K562 (cell line): ENCODE measurements around the gene PPM1L. TPM values are rescaled to one million over a fixed set of nuclear protein-coding genes. Genes with fewer than 3 reads are reported as not detected.

Source experiments
- ATAC-seq: fragments of 200-7000 bp; cut with Tn5 transposase; 3 replicates; pipeline ENCODE4 v1.9.1; 2020; ENCODE audit warnings: moderate library complexity
- BruUV-seq: library from RNA; stranded (reverse); fragments of 400-500 nt; replicated peaks from 2 replicates; lab custom pipeline; 2021; lab: Mats Ljungman, UMichigan
- CTCF ChIA-PET: fragments of 300-600 bp; formaldehyde crosslinking; extraction: SDS; loops from one replicate; lab custom pipeline; 2021; ENCODE audit warnings: low intra/inter-chr PET ratio; lab: Yijun Ruan, JAX
- POLR2A ChIA-PET: fragments of 300-600, 350-650 bp; sonication (Branson Sonifier 250); formaldehyde crosslinking; extraction: SDS; loops from one replicate; lab custom pipeline; 2021; ENCODE audit warnings: antibody characterized with exemption, inconsistent platforms; lab: Yijun Ruan, JAX
- DNase-seq, 4 experiments: peaks; one replicate each; pipeline versions ENCODE4 v3.0.0 to v3.0.0-alpha.2; 2011 to 2018; ENCODE audit warnings: low spot score in 3 of 4, mixed read lengths in 3 of 4; ENCODE audit errors: extremely low read depth in 1 of 4
- FAIRE-seq: peaks from 2 replicates; lab custom pipeline; 2011; peaks lifted over from hg19 to GRCh38; lab: Jason Lieb, UNC
- H2AFZ ChIP-seq: 2 replicates; pipeline ENCODE4 v1.6.0; 2011; ENCODE audit warnings: low read depth, low read length, control low read depth, inconsistent platforms
- H3K27ac ChIP-seq: fragments of 200-600 bp; 3 replicates; pipeline ENCODE4 v1.8.0; 2011; ENCODE audit warnings: low read depth, mild to moderate bottlenecking, control low read depth, inconsistent platforms, low read length, moderate library complexity, mixed read lengths; ENCODE audit errors: extremely low read depth
- H3K27me3 ChIP-seq, 2 experiments: fragments of 300-600 bp in 1 of 2; 2 replicates in 1 of 2; 3 replicates in 1 of 2; pipeline versions ENCODE4 v1.6.0 to v1.8.0; 2011; ENCODE audit warnings: inconsistent platforms in 2 of 2, low read length in 2 of 2, mild to moderate bottlenecking in 1 of 2, mixed read lengths in 1 of 2, moderate library complexity in 1 of 2; ENCODE audit not compliant: control insufficient read depth in 2 of 2, insufficient read depth in 2 of 2
- H3K36me3 ChIP-seq: fragments of 300-600 bp; 3 replicates; pipeline ENCODE4 v1.8.0; 2011; ENCODE audit warnings: mild to moderate bottlenecking, low read length, inconsistent platforms; ENCODE audit not compliant: control insufficient read depth, insufficient read depth
- H3K4me1 ChIP-seq, 2 experiments: fragments of 200-600 bp in 1 of 2; replicated peaks in 1 of 2; 2 replicates in 1 of 2; 3 replicates in 1 of 2; pipeline versions ENCODE4 v1.5.1 to v1.8.0; 2011; ENCODE audit warnings: inconsistent platforms in 2 of 2, low read length in 2 of 2, mild to moderate bottlenecking in 1 of 2, mixed read lengths in 1 of 2, moderate library complexity in 1 of 2; ENCODE audit not compliant: control insufficient read depth in 2 of 2, insufficient read depth in 2 of 2
- H3K4me2 ChIP-seq: 2 replicates; pipeline ENCODE4 v1.6.1; 2011; ENCODE audit warnings: low read length, control low read depth, inconsistent platforms, mixed read lengths; ENCODE audit not compliant: insufficient read depth
- H3K4me3 ChIP-seq: fragments of 200-600 bp; sonication (generic), shearing (Covaris generic); 2 replicates; pipeline ENCODE4 v1.5.1; 2016; ENCODE audit warnings: control low read depth, inconsistent platforms
- H3K79me2 ChIP-seq: fragments of 200-600 bp; 3 replicates; pipeline ENCODE4 v1.8.0; 2011; ENCODE audit warnings: low read length, inconsistent platforms; ENCODE audit not compliant: control insufficient read depth, insufficient read depth
- H3K9ac ChIP-seq, 2 experiments: 2 replicates each; pipeline versions ENCODE4 v1.6.0 to v1.6.1; 2011; ENCODE audit warnings: low read depth in 2 of 2, low read length in 2 of 2, control low read depth in 1 of 2, inconsistent platforms in 1 of 2, mild to moderate bottlenecking in 1 of 2, mixed read lengths in 1 of 2; ENCODE audit not compliant: insufficient read depth in 1 of 2
- H3K9me1 ChIP-seq: one replicate; pipeline ENCODE4 v1.6.0; 2011; ENCODE audit warnings: inconsistent platforms, mild to moderate bottlenecking, low read length, moderate library complexity; ENCODE audit not compliant: control insufficient read depth, insufficient read depth
- H3K9me3 ChIP-seq: replicated peaks from 2 replicates; pipeline ENCODE4 v1.5.1; 2011; ENCODE audit warnings: low read depth, low read length, inconsistent platforms; ENCODE audit not compliant: control insufficient read depth, insufficient read depth
- H4K20me1 ChIP-seq: replicated peaks from 2 replicates; pipeline ENCODE4 v1.6.1; 2011; ENCODE audit warnings: low read length, inconsistent platforms, mixed read lengths; ENCODE audit not compliant: control insufficient read depth, insufficient read depth
- ARID2 ChIP-seq: fragments of 450-650 bp; IDR thresholded peaks from 2 replicates; pipeline ENCODE4 v1.6.1; 2017; ENCODE audit warnings: antibody characterized with exemption, mild to moderate bottlenecking
- ARID4B ChIP-seq: sonication (generic); formaldehyde crosslinking; IDR thresholded peaks from 2 replicates; pipeline ENCODE4 v1.8.0; 2022; ENCODE audit warnings: mild to moderate bottlenecking, missing genetic modification reagents
- BRCA1 ChIP-seq, 2 experiments: fragments of 450-650 bp in 1 of 2; sonication (generic) in 1 of 2; formaldehyde crosslinking in 1 of 2; IDR thresholded peaks; 2 replicates each; pipeline versions ENCODE4 v1.5.0 to v1.6.1; 2017 to 2020; ENCODE audit warnings: mild to moderate bottlenecking in 1 of 2, missing genetic modification reagents in 1 of 2
- CBFB ChIP-seq: sonication (generic); formaldehyde crosslinking; IDR thresholded peaks from 2 replicates; pipeline ENCODE4 v1.4.0; 2020; ENCODE audit warnings: mild to moderate bottlenecking, missing genetic modification reagents
- FUS ChIP-seq: fragments of 200-400 bp; formaldehyde crosslinking; optimal IDR thresholded peaks from 2 replicates; pipeline ENCODE3; 2017; ENCODE audit warnings: low read depth, low read length
- GTF2B ChIP-seq: IDR thresholded peaks from 2 replicates; pipeline ENCODE4 v1.6.1; 2011; ENCODE audit not compliant: insufficient read length; ENCODE audit errors: extremely low read depth
- HNRNPH1 ChIP-seq: fragments of 200-400 bp; formaldehyde crosslinking; optimal IDR thresholded peaks from 2 replicates; pipeline ENCODE3; 2017; ENCODE audit warnings: low read depth, mild to moderate bottlenecking, low read length, moderate library complexity
- MED1 ChIP-seq: sonication (generic); formaldehyde crosslinking; IDR thresholded peaks from 2 replicates; pipeline ENCODE4 v1.8.1; 2023; ENCODE audit warnings: missing genetic modification reagents, borderline replicate concordance
- PHTF2 ChIP-seq: fragments of 250-450 bp; sonication (Bioruptor Pico); IDR thresholded peaks from 2 replicates; pipeline ENCODE4 v1.5.0; 2021; ENCODE audit warnings: mild to moderate bottlenecking
- PRPF4 ChIP-seq: fragments of 200-400 bp; formaldehyde crosslinking; IDR thresholded peaks from one replicate; pipeline ENCODE4 v1.6.1; 2017; ENCODE audit warnings: low read length, low read depth, mild to moderate bottlenecking; ENCODE audit not compliant: insufficient read depth, poor library complexity, severe bottlenecking
- SNAPC5 ChIP-seq: fragments of 250-450 bp; sonication (Bioruptor Pico); IDR thresholded peaks from 2 replicates; pipeline ENCODE4 v1.8.0; 2021; ENCODE audit warnings: moderate library complexity, mild to moderate bottlenecking, inconsistent platforms
- TBL1XR1 ChIP-seq, 2 experiments: IDR thresholded peaks; 2 replicates each; pipeline ENCODE4 v1.6.1; 2012; ENCODE audit warnings: improper control_type of control experiment in 2 of 2, low read length in 2 of 2, mild to moderate bottlenecking in 1 of 2
- TSC22D4 ChIP-seq: fragments of 450-650 bp; IDR thresholded peaks from 2 replicates; pipeline ENCODE4 v1.6.1; 2016; ENCODE audit warnings: missing genetic modification characterization, missing biosample characterization, control low read depth
- WGBS: fragments of 100-300 bp; shearing (Covaris generic); methylation state at CpG from one replicate; pipeline ENCODE4 v1.1.6; 2016; ENCODE audit warnings: low coverage, mixed read lengths; ENCODE audit not compliant: insufficient coverage; ENCODE audit errors: missing lambda C conversion rate; 5-methylcytosine and 5-hydroxymethylcytosine counted together
- in situ Hi-C: fragments of 300-500 bp; cut with MboI; formaldehyde crosslinking; loops from 4 replicates; pipeline ENCODE4 v1.15.0; 2018; ENCODE audit warnings: inconsistent platforms, mixed read lengths
- intact Hi-C: fragments of 100-400 bp; cut with micrococcal nuclease; formaldehyde crosslinking; loops from 2 replicates; pipeline ENCODE4 v1.14.2; 2022
- polyA plus RNA-seq, 8 experiments: library from polyadenylated mRNA; depleted of rRNA in 4 of 8; stranded (reverse) in 5 of 8; unstranded in 3 of 8; fragments of >200 nt; fragmentation: Nextera tagmentation in 2 of 8; fragmentation: Illumina TruSeq in 1 of 8; extraction: Ambion mirVana in 2 of 8; extraction: Trizol in 1 of 8; gene quantifications; 2 replicates each; pipeline versions ENCODE4 v1.2.1 to v1.2.3, GENCODE V29; 2011 to 2014; ENCODE audit warnings: inconsistent platforms in 1 of 8, missing spikeins in 1 of 8
- total RNA-seq, 7 experiments: library from RNA; depleted of rRNA in 6 of 7; stranded (reverse); fragments of >200 nt in 6 of 7; fragmentation: Illumina TruSeq in 2 of 7; extraction: Trizol in 2 of 7; gene quantifications; 2 replicates each; pipeline versions ENCODE4 v1.2.1 to v1.2.3, GENCODE V29; 2011 to 2021; ENCODE audit warnings: low replicate concordance in 1 of 7

Gene PPM1L
- total and polyA plus RNA-seq, 9 of the 15 experiments (the other 6 are each of a cell fraction or from before 2014, with no cell fraction given) = 0.01 to 0.41 (median 0.14) TPM

- no peaks in the 10 kb centered on the region for H3K36me3 ChIP-seq
- ChIA-PET CTCF (no interaction called here), POLR2A (interaction anchor here (1.7 kb wide), 1 partner anchor 13 kb away, joined by 3 read pairs; no protein-coding TSS in a partner anchor)
- H3K27ac ChIP-seq = no peak overlapping the region
- H3K4me3 ChIP-seq = no peak overlapping the region
- no peaks in the 10 kb centered on the region for H3K4me1 ChIP-seq
- H3K9ac ChIP-seq = no peak overlapping the region
- FAIRE-seq = no peak
- H4K20me1 ChIP-seq = no peaks in the 10 kb centered on the region
- no peak overlapping the region for H2AFZ ChIP-seq
- no peak for TF ChIP-seq PHTF2
- no peak for TF ChIP-seq ARID2
- no peak for TF ChIP-seq SNAPC5 (CRISPR knock-in tag)
- TF ChIP-seq BRCA1 (IDR thresholded peaks at IDR 0.05) = no peak
- TF ChIP-seq BRCA1 (CRISPR knock-in tag; IDR thresholded peaks at IDR 0.05) = no peak
- no peak for TF ChIP-seq HNRNPH1
- no peak for TF ChIP-seq MED1 (CRISPR knock-in tag)
- TF ChIP-seq PRPF4 = no peak
- TF ChIP-seq GTF2B = no peak
- TF ChIP-seq ARID4B (CRISPR knock-in tag) = no peak
- no peak for TF ChIP-seq CBFB (CRISPR knock-in tag)
- no peak for TF ChIP-seq TSC22D4 (tag)
- TF ChIP-seq FUS = no peak
- TF ChIP-seq TBL1XR1 (IDR thresholded peaks at IDR 0.05; ENCODE audit: low read length in 2 of 2) = no peak
- H3K27me3 ChIP-seq = no peaks in the 10 kb centered on the region
- BruUV-seq = no TSS peak
- WGBS = 6% methylated on average over 6 of the region's 6 CpGs
- no peaks in the 10 kb centered on the region for H3K9me3 ChIP-seq
- DNase-seq = no peak
- no peaks in the 10 kb centered on the region for H3K79me2 ChIP-seq
- no peaks in the 10 kb centered on the region for H3K9me1 ChIP-seq
- intact Hi-C loops (no loop called here), in situ Hi-C loops (no loop called here)
- no peak overlapping the region for H3K4me2 ChIP-seq
- no peak for ATAC-seq
Observed at GRCh38 chr3:161016417-161017313, 260.6 kb downstream of the PPM1L start.
